ENCODE measurements around the gene GCA.

The GCA gene

DNA sequence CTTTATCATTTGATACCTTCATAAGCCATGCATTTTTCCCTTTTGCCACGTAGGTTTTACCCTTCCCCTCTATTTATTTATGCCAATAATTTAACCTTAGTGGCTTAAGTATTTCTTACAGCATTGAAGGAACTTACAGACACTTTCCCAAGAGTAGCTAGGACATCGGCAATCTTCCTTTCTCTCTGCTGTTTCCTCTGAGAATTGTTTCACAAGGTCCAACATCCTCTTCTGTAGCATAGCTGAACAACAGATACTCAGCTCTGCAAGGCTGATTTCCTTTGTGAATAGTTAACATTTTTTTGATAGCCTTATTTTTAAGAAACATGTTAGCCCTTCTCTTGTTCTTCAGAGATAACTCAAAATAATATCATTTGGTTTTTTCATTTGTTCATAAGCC, 1.1 kb upstream of the GCA start:
- TF ChIP-seq, protein P1, sequence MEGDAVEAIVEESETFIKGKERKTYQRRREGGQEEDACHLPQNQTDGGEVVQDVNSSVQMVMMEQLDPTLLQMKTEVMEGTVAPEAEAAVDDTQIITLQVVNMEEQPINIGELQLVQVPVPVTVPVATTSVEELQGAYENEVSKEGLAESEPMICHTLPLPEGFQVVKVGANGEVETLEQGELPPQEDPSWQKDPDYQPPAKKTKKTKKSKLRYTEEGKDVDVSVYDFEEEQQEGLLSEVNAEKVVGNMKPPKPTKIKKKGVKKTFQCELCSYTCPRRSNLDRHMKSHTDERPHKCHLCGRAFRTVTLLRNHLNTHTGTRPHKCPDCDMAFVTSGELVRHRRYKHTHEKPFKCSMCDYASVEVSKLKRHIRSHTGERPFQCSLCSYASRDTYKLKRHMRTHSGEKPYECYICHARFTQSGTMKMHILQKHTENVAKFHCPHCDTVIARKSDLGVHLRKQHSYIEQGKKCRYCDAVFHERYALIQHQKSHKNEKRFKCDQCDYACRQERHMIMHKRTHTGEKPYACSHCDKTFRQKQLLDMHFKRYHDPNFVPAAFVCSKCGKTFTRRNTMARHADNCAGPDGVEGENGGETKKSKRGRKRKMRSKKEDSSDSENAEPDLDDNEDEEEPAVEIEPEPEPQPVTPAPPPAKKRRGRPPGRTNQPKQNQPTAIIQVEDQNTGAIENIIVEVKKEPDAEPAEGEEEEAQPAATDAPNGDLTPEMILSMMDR (IDR thresholded peaks at IDR 0.05; ENCODE audit: low read depth, low read length) = no peak
- DNase-seq (ENCODE audit: low read depth in 2 of 2) = no peak
- H3K4me3 ChIP-seq (replicated peaks in 1 of 2; ENCODE audit: low read depth in 2 of 2, low read length in 2 of 2) = no peak overlapping the region

DNA sequence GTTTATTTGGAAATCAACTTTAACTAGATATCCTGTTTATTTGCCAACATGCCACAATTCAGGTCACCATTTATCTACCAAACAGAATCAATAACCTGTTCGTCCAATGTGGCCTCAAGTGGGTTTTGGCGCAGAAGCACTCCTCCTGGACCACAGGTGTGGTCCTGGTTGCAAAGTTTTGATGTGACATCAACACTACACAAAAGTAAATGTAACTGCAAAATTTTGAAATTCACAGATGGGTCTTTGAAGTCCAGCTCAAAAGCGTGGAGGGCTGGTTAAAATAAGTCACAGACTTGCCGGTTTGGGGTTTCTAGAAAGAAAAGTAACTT, 474 bp upstream of the GCA start:
- H3K4me3 ChIP-seq (replicated peaks in 1 of 2; ENCODE audit: low read depth in 2 of 2, low read length in 2 of 2) = peak overlapping the region; percentile 69 to 71
- TF ChIP-seq, protein P1 (IDR thresholded peaks at IDR 0.05; ENCODE audit: low read depth, low read length) = no peak
- DNase-seq (ENCODE audit: low read depth in 2 of 2) = no peak

DNA sequence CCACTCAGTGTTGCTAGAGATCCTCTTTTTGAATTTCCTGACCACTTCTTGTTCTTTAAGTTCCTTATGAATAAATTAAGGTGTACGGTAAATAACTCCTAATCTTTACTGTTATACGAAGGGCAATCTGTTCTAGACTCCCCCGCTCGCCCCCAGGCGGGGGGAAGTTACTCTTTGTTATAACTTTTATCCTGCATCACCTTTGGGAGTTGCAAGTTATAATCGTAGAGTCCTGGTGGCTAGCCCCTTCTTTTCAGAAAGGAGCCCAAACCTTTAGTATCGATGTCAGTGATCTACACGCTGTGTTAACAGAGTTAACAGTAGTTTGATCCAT, 652 bp downstream of the GCA start:
- DNase-seq (ENCODE audit: low read depth in 2 of 2) = no peak
- peak overlapping the region; percentile 69 to 71 for H3K4me3 ChIP-seq (replicated peaks in 1 of 2; ENCODE audit: low read depth in 2 of 2, low read length in 2 of 2)
- TF ChIP-seq, protein P1 (IDR thresholded peaks at IDR 0.05; ENCODE audit: low read depth, low read length) = no peak

DNA sequence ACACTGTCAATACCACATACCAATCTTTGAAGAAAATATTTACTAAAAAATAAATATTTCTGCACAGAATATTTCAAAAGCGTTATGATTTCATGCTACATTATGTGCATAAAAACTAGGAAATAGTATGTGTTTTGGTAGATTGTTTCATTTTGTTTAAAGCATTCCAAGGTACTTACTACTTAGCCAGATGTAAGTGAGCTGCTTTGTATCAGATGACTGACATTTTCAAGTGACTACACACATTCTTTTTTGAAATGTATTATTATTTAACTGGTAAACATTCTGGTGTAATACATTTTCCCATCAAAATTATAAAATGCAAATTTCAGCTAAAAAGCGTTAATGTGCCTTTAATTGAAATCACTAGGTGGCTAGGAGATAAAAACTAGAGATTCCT, 21.5 kb downstream of the GCA start:
- peak in 1 of 2 donors; percentile 10 for DNase-seq (ENCODE audit: low read depth in 2 of 2)
- no peak overlapping the region for H3K4me3 ChIP-seq (replicated peaks in 1 of 2; ENCODE audit: low read depth in 2 of 2, low read length in 2 of 2)
- TF ChIP-seq, protein P1 (IDR thresholded peaks at IDR 0.05; ENCODE audit: low read depth, low read length) = no peak

DNA sequence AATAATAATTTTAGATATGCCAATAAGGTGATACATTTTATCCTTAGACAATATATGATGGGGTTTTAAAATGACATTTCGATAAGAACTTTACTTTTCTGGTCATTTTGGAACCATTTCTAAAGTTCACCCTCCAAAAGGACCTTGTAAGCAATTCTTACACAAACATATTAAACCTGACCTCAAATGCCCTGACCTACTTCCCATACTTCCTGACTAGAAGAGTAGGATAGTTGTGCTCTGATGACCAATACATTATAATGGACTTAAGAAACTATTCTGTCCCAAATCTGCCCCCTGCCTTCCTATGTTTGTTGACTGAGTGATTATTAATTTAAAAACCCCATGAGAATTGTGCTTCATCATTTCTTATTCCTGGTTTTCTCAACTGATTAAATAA, 24.6 kb downstream of the GCA start:
- TF ChIP-seq, protein P1 (IDR thresholded peaks at IDR 0.05; ENCODE audit: low read depth, low read length) = no peak
- peak in 1 of 2 donors; percentile 6 for DNase-seq (ENCODE audit: low read depth in 2 of 2)
- H3K4me3 ChIP-seq (replicated peaks in 1 of 2; ENCODE audit: low read depth in 2 of 2, low read length in 2 of 2) = no peak overlapping the region

DNA sequence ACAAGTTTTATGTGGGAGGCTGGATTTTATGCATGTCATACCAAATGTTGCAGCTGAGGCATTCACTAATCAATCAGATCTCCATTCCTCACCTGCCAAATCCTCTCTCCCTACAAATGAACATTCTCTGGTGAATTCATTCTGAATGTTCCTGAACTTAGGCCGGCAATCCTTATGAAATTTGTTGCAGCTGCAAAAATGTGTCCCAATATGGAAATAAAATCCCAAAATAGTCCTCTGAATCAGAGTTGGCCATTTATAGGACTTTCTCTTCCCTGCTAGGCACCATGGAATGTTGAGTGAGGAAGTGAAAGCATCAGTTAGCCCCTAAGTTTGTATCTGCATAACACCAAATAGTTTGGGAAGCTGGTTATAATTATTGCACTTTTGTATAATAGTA, 25.6 kb downstream of the GCA start:
- TF ChIP-seq, protein P1 (IDR thresholded peaks at IDR 0.05; ENCODE audit: low read depth, low read length) = no peak
- DNase-seq (ENCODE audit: low read depth in 2 of 2) = no peak
- no peak overlapping the region for H3K4me3 ChIP-seq (replicated peaks in 1 of 2; ENCODE audit: low read depth in 2 of 2, low read length in 2 of 2)

DNA sequence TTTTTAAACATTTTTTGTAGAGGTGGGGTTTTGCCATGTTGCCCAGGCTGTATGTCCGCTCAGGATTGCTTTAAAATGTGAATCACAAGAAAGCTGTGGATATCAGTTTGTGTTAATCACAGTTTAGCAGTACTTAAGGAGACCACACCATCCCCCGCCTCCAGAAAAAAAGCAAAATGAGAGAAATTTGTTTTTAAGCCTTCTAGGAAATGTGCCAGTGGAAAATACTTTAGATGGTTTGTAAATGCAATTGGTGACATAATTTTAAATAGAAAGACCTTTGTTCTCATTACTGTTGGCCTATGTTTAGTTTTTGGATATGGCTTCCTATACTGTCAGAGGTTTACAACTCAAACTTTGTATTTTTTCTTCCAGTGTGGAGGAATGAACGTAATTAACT, 27.0 kb downstream of the GCA start:
- H3K4me3 ChIP-seq (replicated peaks in 1 of 2; ENCODE audit: low read depth in 2 of 2, low read length in 2 of 2) = no peak overlapping the region
- TF ChIP-seq, protein P1 (IDR thresholded peaks at IDR 0.05; ENCODE audit: low read depth, low read length) = no peak
- peak in 1 of 2 donors; percentile 11 for DNase-seq (ENCODE audit: low read depth in 2 of 2)

Data from cardiac fibroblast (primary cell).